NB4 (cell line): ENCODE results near the gene TPO.

Experiments used
- DNase-seq: peaks from one replicate; pipeline ENCODE4 v3.0.0; 2010; ENCODE audit warnings: low read depth
- H3K4me3 ChIP-seq: one replicate; pipeline ENCODE4 v1.5.1; 2011; ENCODE audit warnings: mild to moderate bottlenecking, low read depth, low read length, moderate library complexity
- MYC ChIP-seq: IDR thresholded peaks from 2 replicates; pipeline ENCODE4 v1.6.1; 2011; ENCODE audit warnings: low read depth, low read length
- POLR2A ChIP-seq: IDR thresholded peaks from 2 replicates; pipeline ENCODE4 v1.6.1; 2011; ENCODE audit warnings: mild to moderate bottlenecking; ENCODE audit not compliant: insufficient read length; ENCODE audit errors: extremely low read depth
- TF ChIP-seq, protein P1 (sequence below): IDR thresholded peaks from 2 replicates; pipeline ENCODE4 v1.6.1; 2011; ENCODE audit warnings: low read depth, low read length
- TF ChIP-seq, protein P2 (sequence below): IDR thresholded peaks from one replicate; pipeline ENCODE4 v1.5.1; 2012; ENCODE audit warnings: low read depth, low read length

Gene TPO

GRCh38 chr2:1440581-1440980 is 27.3 kb downstream of the TPO start:
- no peak overlapping the region for H3K4me3 ChIP-seq
- no peak for DNase-seq
- TF ChIP-seq, protein P1, sequence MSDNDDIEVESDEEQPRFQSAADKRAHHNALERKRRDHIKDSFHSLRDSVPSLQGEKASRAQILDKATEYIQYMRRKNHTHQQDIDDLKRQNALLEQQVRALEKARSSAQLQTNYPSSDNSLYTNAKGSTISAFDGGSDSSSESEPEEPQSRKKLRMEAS, result no peak
- no peak for TF ChIP-seq MYC

DNA sequence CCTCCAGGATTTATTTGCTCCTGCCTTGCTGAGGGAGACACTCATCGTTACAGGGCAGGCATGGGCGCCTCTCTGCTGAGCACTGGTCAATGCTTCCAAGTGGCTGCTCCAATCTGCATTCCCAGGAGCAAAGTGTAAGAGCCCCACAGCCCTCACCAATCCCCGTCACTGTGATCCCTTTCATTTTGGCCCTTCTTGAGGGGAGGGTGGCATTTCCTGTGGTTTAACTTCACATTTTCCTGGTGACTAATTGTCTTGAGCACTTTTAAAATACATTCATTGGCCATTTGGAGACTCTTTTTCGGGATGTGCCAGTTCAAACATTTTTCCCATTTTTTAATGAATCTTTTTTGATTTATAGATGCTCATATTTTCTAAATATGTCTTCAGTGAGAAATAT is 33.0 kb downstream of the TPO start:
- TF ChIP-seq, protein P2, sequence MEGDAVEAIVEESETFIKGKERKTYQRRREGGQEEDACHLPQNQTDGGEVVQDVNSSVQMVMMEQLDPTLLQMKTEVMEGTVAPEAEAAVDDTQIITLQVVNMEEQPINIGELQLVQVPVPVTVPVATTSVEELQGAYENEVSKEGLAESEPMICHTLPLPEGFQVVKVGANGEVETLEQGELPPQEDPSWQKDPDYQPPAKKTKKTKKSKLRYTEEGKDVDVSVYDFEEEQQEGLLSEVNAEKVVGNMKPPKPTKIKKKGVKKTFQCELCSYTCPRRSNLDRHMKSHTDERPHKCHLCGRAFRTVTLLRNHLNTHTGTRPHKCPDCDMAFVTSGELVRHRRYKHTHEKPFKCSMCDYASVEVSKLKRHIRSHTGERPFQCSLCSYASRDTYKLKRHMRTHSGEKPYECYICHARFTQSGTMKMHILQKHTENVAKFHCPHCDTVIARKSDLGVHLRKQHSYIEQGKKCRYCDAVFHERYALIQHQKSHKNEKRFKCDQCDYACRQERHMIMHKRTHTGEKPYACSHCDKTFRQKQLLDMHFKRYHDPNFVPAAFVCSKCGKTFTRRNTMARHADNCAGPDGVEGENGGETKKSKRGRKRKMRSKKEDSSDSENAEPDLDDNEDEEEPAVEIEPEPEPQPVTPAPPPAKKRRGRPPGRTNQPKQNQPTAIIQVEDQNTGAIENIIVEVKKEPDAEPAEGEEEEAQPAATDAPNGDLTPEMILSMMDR, result no peak
- TF ChIP-seq, protein P1, result no peak
- TF ChIP-seq MYC (no peak), POLR2A (no peak)
- no peak for DNase-seq
- H3K4me3 ChIP-seq, result no peak overlapping the region

- H3K4me3 ChIP-seq, result no peak overlapping the region
- TF ChIP-seq, protein P1, result no peak
- TF ChIP-seq MYC, result no peak
- no peak for TF ChIP-seq POLR2A
- TF ChIP-seq, protein P2, result no peak
- DNase-seq, result no peak
Measured at GRCh38 chr2:1448009-1448408, 34.7 kb downstream of the TPO start.

- H3K4me3 ChIP-seq, result no peak overlapping the region
- DNase-seq, result no peak
- TF ChIP-seq POLR2A, result no peak
- TF ChIP-seq MYC, result no peak
- TF ChIP-seq, protein P1, result no peak
- TF ChIP-seq, protein P2, result no peak
Measured at GRCh38 chr2:1450915-1451314, 37.7 kb downstream of the TPO start.

GRCh38 chr2:1451422-1451821 is 38.2 kb downstream of the TPO start:
- no peak for TF ChIP-seq POLR2A
- no peak for TF ChIP-seq MYC
- TF ChIP-seq, protein P2, result no peak
- DNase-seq, result no peak
- no peak overlapping the region for H3K4me3 ChIP-seq

GRCh38 chr2:1453561-1453960 is 40.3 kb downstream of the TPO start:
- no peak overlapping the region for H3K4me3 ChIP-seq
- TF ChIP-seq, protein P1, result no peak
- no peak for TF ChIP-seq POLR2A
- TF ChIP-seq MYC, result no peak
- TF ChIP-seq, protein P2, result no peak
- no peak for DNase-seq
